Mesendoderm (in vitro differentiated cells): Measurements from ENCODE around the gene GTPBP2.
A peak's percentile ranks its signal among the peaks of the same experiment; 100 is the strongest.

Source experiments
- DNase-seq: peaks from one replicate; pipeline ENCODE4 v3.0.0; 2013
- H2AK5ac ChIP-seq: 2 replicates; pipeline ENCODE4 v1.6.1; 2013; ENCODE audit warnings: low read length, inconsistent platforms
- H2BK120ac ChIP-seq: 2 replicates; pipeline ENCODE4 v1.6.1; 2013; ENCODE audit warnings: low read depth, mild to moderate bottlenecking, low read length, moderate library complexity, mixed read lengths
- H2BK15ac ChIP-seq: replicated peaks from 2 replicates; pipeline ENCODE4 v1.6.1; 2013; ENCODE audit warnings: low read depth, mild to moderate bottlenecking, moderate library complexity
- H2BK5ac ChIP-seq: 2 replicates; pipeline ENCODE4 v1.6.1; 2013; ENCODE audit warnings: low read length, inconsistent platforms
- H3K18ac ChIP-seq: 2 replicates; pipeline ENCODE4 v1.6.1; 2013; ENCODE audit warnings: mild to moderate bottlenecking, low read length, mixed read lengths
- H3K23ac ChIP-seq: one replicate; pipeline ENCODE4 v1.6.1; 2013; ENCODE audit warnings: low read length
- H3K27ac ChIP-seq: 2 replicates; pipeline ENCODE4 v1.5.1; 2013; ENCODE audit warnings: low read depth, mild to moderate bottlenecking, inconsistent platforms, low read length, moderate library complexity
- H3K27me3 ChIP-seq: 2 replicates; pipeline ENCODE4 v1.6.1; 2013; ENCODE audit warnings: low read length, control low read depth, mild to moderate bottlenecking, inconsistent platforms; ENCODE audit not compliant: insufficient read depth, poor library complexity
- H3K36me3 ChIP-seq: 2 replicates; pipeline ENCODE4 v1.6.1; 2013; ENCODE audit warnings: low read length, inconsistent platforms; ENCODE audit not compliant: control insufficient read depth, insufficient read depth
- H3K4ac ChIP-seq: one replicate; pipeline ENCODE4 v1.6.1; 2013; ENCODE audit warnings: low read depth, mild to moderate bottlenecking, low read length, moderate library complexity
- H3K4me1 ChIP-seq: 2 replicates; pipeline ENCODE4 v1.6.1; 2013; ENCODE audit warnings: low read depth, low read length, inconsistent platforms; ENCODE audit not compliant: control insufficient read depth
- H3K4me2 ChIP-seq: 2 replicates; pipeline ENCODE4 v1.6.1; 2013; ENCODE audit warnings: low read length
- H3K4me3 ChIP-seq: 2 replicates; pipeline ENCODE4 v1.5.1; 2013; ENCODE audit warnings: mild to moderate bottlenecking, low read length
- H3K56ac ChIP-seq: one replicate; pipeline ENCODE4 v1.6.1; 2013; ENCODE audit warnings: low read length
- H3K79me1 ChIP-seq: 2 replicates; pipeline ENCODE4 v1.6.1; 2013; ENCODE audit warnings: low read length, inconsistent platforms
- H3K79me2 ChIP-seq: 2 replicates; pipeline ENCODE4 v1.6.1; 2013; ENCODE audit warnings: mild to moderate bottlenecking, low read length; ENCODE audit not compliant: control insufficient read depth, insufficient read depth
- H3K9ac ChIP-seq: 2 replicates; pipeline ENCODE4 v1.6.1; 2013; ENCODE audit warnings: low read length, inconsistent platforms
- H4K5ac ChIP-seq: one replicate; pipeline ENCODE4 v1.6.1; 2013; ENCODE audit warnings: low read length
- H4K8ac ChIP-seq: one replicate; pipeline ENCODE4 v1.6.1; 2013; ENCODE audit warnings: low read depth, mild to moderate bottlenecking, control low read depth, low read length, moderate library complexity
- WGBS: extraction: QIAGEN DNeasy Blood & Tissue Kit; methylation state at CpG from one replicate; pipeline ENCODE4 v1.1.7; 2013; ENCODE audit warnings: low lambda C conversion rate, missing lambda C conversion rate; ENCODE audit not compliant: insufficient coverage; ENCODE audit errors: extremely low coverage; 5-methylcytosine and 5-hydroxymethylcytosine counted together

Gene GTPBP2

DNA sequence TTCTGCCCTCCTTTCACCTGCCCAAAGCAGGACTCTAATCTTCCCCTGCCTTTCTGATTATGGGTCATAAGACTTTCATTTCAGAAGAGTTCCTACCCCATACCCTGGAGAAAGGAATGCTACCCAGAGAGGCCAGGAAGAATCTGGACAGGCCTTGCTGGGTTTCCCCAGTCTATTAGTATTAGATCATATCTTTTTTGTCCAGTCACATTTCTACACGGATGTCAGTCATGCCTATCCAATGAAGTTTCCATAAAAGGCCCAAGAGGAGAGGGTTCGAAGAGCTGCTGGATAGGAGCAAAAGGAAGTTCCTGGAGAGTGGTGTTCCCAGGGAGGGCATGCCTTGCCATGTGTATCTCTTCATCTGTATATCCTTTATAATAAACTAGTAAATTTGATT lies 49.9 kb downstream of the GTPBP2 start:
- H3K56ac ChIP-seq: no peak overlapping the region
- DNase-seq: no peak
- no peak overlapping the region for H3K4ac ChIP-seq
- peaks cover 2% of the 10 kb centered on the region for H3K4me1 ChIP-seq
- H3K9ac ChIP-seq: no peak overlapping the region
- no peak overlapping the region for H3K23ac ChIP-seq
- no peak overlapping the region for H2AK5ac ChIP-seq
- WGBS: no CpG with 5 or more reads among the region's 2 CpGs
- no peak overlapping the region for H2BK15ac ChIP-seq
- H3K18ac ChIP-seq: no peak overlapping the region
- no peak overlapping the region for H2BK5ac ChIP-seq
- no peak overlapping the region for H3K4me3 ChIP-seq
- H3K4me2 ChIP-seq: no peak overlapping the region
- no peak overlapping the region for H4K5ac ChIP-seq
- peaks cover 24% of the 10 kb centered on the region for H3K79me2 ChIP-seq
- no peaks in the 10 kb centered on the region for H3K27me3 ChIP-seq
- no peaks in the 10 kb centered on the region for H3K36me3 ChIP-seq
- H4K8ac ChIP-seq: no peak overlapping the region
- peaks cover 8% of the 10 kb centered on the region for H3K79me1 ChIP-seq
- no peak overlapping the region for H2BK120ac ChIP-seq
- H3K27ac ChIP-seq: no peak overlapping the region

DNA sequence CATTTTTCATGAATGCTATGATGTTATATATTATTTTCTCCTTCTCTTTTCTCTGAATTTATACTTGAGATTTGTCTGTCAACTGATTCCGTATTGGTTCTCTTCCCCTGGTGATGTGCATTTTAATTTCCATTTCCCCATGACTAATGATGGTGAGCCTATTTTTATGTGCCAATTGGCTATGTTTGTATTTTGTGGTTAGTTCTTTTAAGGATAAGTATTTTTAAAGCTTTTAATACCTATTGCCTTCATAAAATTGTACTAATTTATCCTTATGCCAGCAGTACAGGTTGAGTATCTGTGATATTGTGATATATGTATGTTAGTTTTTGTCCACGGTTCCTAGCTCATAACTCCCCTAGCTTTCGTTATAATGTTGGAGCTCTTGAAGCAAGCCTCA lies 50.3 kb downstream of the GTPBP2 start:
- Histone ChIP-seq H3K4ac (no peak overlapping the region), H2BK15ac (no peak overlapping the region), H2BK5ac (no peak overlapping the region), H2BK120ac (no peak overlapping the region), H3K23ac (no peak overlapping the region), H3K79me1 (peaks cover 8% of the 10 kb centered on the region), H3K4me1 (peaks cover 2% of the 10 kb centered on the region), H4K5ac (no peak overlapping the region), H3K27me3 (no peaks in the 10 kb centered on the region), H3K4me3 (no peak overlapping the region), H3K79me2 (peaks cover 26% of the 10 kb centered on the region), H3K4me2 (no peak overlapping the region), H3K18ac (no peak overlapping the region), H4K8ac (no peak overlapping the region), H2AK5ac (no peak overlapping the region), H3K9ac (no peak overlapping the region), H3K56ac (no peak overlapping the region), H3K36me3 (no peaks in the 10 kb centered on the region), H3K27ac (no peak overlapping the region)
- no CpG with 5 or more reads among the region's 3 CpGs for WGBS
- DNase-seq: no peak

DNA sequence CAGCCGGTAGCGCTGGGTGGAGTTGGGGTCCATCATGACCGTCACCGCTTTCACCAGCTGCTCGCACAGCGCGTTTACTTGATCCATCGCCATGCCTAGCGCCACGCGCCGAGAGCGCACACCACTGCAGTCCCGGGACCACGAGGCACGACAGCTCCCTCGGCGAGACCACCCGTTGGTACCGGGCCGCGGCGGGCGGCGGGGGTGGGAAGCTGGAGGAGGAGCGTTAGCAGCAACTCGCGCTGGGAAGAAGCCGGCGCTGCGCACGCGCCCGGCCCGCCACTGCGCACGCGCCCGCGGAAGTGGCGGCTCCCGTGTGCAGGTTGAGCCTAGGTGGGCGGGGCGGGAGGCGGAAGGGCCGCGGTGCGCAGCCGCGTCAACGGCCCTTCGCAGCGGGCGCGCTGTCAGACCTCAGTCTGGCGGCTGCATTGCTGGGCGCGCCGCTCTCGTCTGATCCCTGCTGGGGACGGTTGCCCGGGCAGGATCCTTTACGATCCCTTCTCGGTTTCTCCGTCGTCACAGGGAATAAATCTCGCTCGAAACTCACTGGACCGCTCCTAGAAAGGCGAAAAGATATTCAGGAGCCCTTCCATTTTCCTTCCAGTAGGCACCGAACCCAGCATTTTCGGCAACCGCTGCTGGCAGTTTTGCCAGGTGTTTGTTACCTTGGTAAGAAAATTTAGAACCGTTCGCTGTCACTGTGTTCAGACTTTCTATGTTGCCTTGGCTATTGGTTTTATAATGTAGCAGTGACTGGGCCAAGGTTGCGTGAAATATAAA lies 53.1 kb downstream of the GTPBP2 start, which contains the start of the genes POLH and XPO5:
TSS of gene POLH (plus strand) at position 414 of the 780 bp plus-strand sequence. CDS start 6,135 bp downstream, outside the sequence.
TSS of gene XPO5 (minus strand) at position 267 of the 780 bp plus-strand sequence. CDS start at position 93, 174 bp downstream.
- H3K9ac ChIP-seq: peak within 1 kb of the TSS; percentile 97
- peak within 1 kb of the TSS; percentile 100 for H3K56ac ChIP-seq
- no peak within 1 kb of the TSS for H4K8ac ChIP-seq
- peak within 1 kb of the TSS; percentile 50 for H3K4ac ChIP-seq
- H2AK5ac ChIP-seq: no peak within 1 kb of the TSS
- H2BK15ac ChIP-seq: no peak within 1 kb of the TSS
- no peak within 1 kb of the TSS for H4K5ac ChIP-seq
- H3K18ac ChIP-seq: peak within 1 kb of the TSS; percentile 46
- H3K4me2 ChIP-seq: peak within 1 kb of the TSS; percentile 98
- H3K36me3 ChIP-seq: peaks cover 4% of the 10 kb centered on the region
- H2BK5ac ChIP-seq: peak within 1 kb of the TSS; percentile 73
- no peak within 1 kb of the TSS for H2BK120ac ChIP-seq
- WGBS: no CpG with 5 or more reads among the region's 76 CpGs
- H3K23ac ChIP-seq: peak within 1 kb of the TSS; percentile 90
- H3K4me1 ChIP-seq: peaks cover 2% of the 10 kb centered on the region
- peak; percentile 96 for DNase-seq
- peaks cover 28% of the 10 kb centered on the region for H3K79me2 ChIP-seq
- peaks cover 12% of the 10 kb centered on the region for H3K79me1 ChIP-seq
- H3K4me3 ChIP-seq: peak within 1 kb of the TSS; percentile 94
- H3K27me3 ChIP-seq: no peaks in the 10 kb centered on the region
- peak within 1 kb of the TSS; percentile 64 for H3K27ac ChIP-seq

DNA sequence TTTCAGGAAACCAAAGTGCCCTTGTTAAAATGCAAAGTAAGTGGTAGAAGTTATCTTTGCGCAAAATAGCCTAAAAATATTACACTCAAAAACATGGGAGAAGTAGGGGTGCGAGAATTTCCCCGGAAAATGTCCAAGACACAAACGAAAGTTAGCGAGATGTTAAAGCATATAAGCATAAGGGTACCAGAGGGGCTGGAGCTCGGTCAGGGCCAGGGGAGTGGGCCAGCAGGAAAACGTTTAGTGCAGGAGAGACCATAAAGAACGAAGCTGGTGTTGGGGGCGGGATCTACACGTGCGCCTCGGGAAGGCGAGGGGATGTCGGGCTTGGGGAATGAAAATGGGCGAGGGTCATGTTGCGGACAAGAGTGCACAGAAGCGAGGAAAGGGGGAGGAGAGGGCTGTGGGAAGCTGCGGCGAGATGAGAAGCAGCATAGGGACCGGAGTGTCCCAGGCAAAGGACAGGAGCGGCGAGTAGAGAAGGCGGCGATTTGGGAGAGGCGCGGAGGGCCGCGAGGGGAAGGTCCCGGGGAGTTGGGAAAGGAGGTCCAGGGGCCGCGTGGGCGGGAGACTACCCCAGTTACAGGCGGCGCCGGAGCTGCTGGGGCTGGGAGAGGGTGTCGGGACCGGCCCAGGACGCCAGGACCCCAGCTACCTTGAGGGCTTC lies 53.8 kb downstream of the GTPBP2 start:
- no peak overlapping the region for H2BK15ac ChIP-seq
- H3K4me1 ChIP-seq: peaks cover 2% of the 10 kb centered on the region
- peak overlapping the region; percentile 98 for H3K4me2 ChIP-seq
- H3K79me1 ChIP-seq: peaks cover 12% of the 10 kb centered on the region
- H4K5ac ChIP-seq: no peak overlapping the region
- peak overlapping the region; percentile 100 for H3K56ac ChIP-seq
- peak overlapping the region; percentile 94 for H3K4me3 ChIP-seq
- no peak overlapping the region for H2AK5ac ChIP-seq
- WGBS: no CpG with 5 or more reads among the region's 38 CpGs
- peak overlapping the region; percentile 90 for H3K23ac ChIP-seq
- no peak overlapping the region for H2BK120ac ChIP-seq
- H3K27me3 ChIP-seq: no peaks in the 10 kb centered on the region
- peak overlapping the region; percentile 46 for H3K18ac ChIP-seq
- H2BK5ac ChIP-seq: peak overlapping the region; percentile 70
- H3K79me2 ChIP-seq: peaks cover 28% of the 10 kb centered on the region
- H3K27ac ChIP-seq: peak overlapping the region; percentile 64
- no peak overlapping the region for H3K4ac ChIP-seq
- H3K9ac ChIP-seq: peak overlapping the region; percentile 97
- H4K8ac ChIP-seq: no peak overlapping the region
- DNase-seq: peak; percentile 61
- peaks cover 4% of the 10 kb centered on the region for H3K36me3 ChIP-seq

DNA sequence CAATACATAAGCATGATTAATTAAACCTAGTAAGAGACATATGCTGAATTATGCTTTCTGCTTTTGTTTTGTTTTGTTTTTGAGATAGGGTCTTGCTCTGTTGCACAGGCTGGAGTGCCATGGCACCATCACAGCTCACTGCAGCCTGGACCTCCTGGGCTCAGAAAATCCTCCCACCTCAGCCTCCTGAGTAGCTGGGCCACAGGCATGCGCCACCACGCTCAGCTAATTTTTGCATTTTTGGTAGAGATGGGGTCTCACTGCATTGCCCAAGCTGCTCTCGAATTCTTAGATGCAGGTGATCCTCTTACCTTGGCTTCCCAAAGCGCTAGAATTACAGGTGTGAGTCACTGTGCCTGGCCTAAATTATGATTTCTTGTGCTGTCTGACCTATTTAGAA lies 57.0 kb downstream of the GTPBP2 start:
- Histone ChIP-seq H3K4me1 (peaks cover 2% of the 10 kb centered on the region), H3K4ac (no peak overlapping the region), H3K79me1 (peaks cover 6% of the 10 kb centered on the region), H3K27ac (no peak overlapping the region), H2BK15ac (no peak overlapping the region), H2AK5ac (no peak overlapping the region), H3K4me2 (no peak overlapping the region), H3K56ac (no peak overlapping the region), H4K5ac (no peak overlapping the region), H3K9ac (no peak overlapping the region), H2BK5ac (no peak overlapping the region), H2BK120ac (no peak overlapping the region), H3K36me3 (peaks cover 11% of the 10 kb centered on the region), H3K18ac (no peak overlapping the region), H3K23ac (no peak overlapping the region), H3K27me3 (no peaks in the 10 kb centered on the region), H3K4me3 (no peak overlapping the region), H4K8ac (no peak overlapping the region), H3K79me2 (peaks cover 21% of the 10 kb centered on the region)
- WGBS: no CpG with 5 or more reads among the region's 4 CpGs
- no peak for DNase-seq
